GM10266 (cell line): Measurements from ENCODE around the gene RAPGEF4.

Source experiments
- DNase-seq: peaks from one replicate; pipeline ENCODE4 v3.0.0; 2012; ENCODE audit errors: extremely low spot score
- TF ChIP-seq, protein P1 (sequence below): IDR thresholded peaks from 2 replicates; pipeline ENCODE4 v1.5.1; 2012; ENCODE audit warnings: mild to moderate bottlenecking, low read depth; ENCODE audit not compliant: control insufficient read depth, insufficient read depth; ENCODE audit errors: missing control alignments

Gene RAPGEF4

DNA sequence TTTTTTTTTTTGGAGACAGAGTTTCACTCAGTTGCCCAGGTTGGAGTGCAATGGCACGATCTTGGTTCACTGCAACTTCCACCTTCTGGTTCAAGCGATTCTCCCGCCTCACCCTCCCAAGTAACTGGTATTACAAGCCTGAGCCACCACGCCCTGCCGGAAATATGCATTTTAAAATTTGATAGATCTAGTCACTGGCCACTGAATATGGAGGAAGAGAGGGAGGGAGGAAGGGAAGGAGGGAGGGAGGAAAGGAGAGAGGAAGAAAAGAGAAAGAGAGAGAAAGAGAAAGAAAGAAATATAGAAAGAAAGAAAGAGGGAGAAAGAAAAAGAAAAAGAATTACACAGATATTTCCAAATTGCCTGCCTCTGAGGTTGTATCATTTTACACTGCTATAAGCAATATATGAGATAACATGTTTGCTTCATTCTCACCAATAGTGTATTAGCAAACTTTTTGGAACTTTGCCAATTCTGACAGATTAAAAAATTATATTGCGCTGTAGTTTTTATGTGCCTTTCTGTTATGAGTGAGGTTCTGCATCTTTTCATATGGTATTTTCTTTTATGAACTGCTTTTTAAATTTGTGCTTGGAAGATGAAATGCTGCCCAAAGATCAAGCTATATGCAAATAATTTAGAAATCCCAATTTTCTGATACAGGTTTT, 178.8 kb downstream of the RAPGEF4 start:
- TF ChIP-seq, protein P1, sequence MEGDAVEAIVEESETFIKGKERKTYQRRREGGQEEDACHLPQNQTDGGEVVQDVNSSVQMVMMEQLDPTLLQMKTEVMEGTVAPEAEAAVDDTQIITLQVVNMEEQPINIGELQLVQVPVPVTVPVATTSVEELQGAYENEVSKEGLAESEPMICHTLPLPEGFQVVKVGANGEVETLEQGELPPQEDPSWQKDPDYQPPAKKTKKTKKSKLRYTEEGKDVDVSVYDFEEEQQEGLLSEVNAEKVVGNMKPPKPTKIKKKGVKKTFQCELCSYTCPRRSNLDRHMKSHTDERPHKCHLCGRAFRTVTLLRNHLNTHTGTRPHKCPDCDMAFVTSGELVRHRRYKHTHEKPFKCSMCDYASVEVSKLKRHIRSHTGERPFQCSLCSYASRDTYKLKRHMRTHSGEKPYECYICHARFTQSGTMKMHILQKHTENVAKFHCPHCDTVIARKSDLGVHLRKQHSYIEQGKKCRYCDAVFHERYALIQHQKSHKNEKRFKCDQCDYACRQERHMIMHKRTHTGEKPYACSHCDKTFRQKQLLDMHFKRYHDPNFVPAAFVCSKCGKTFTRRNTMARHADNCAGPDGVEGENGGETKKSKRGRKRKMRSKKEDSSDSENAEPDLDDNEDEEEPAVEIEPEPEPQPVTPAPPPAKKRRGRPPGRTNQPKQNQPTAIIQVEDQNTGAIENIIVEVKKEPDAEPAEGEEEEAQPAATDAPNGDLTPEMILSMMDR: no peak
- DNase-seq: no peak

- TF ChIP-seq, protein P1: no peak
- DNase-seq: no peak
Observed at GRCh38 chr2:172917716-172918115, 182.1 kb downstream of the RAPGEF4 start.

DNA sequence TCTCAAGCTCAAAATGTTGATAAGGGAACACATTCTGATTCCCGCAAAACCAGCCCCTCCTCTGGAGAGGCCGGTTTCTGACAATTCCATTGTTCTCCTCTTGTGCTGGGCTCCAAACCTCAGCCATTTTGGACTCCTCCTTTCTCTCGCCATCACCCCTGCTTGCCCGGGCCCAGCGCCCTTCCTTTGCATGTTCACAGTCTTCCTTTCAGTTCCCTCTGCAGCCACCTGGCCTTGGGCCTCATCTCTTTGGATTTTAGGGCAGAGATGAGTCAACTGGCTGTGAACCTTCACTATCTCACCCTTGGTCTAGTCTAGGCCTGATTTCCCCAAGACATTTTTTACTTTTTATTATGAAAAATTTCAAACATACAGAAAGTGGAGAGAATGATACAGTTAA, 184.1 kb downstream of the RAPGEF4 start:
- TF ChIP-seq, protein P1: no peak

GRCh38 chr2:172921532-172922236, 186.0 kb downstream of the RAPGEF4 start:
- no peak for DNase-seq
- TF ChIP-seq, protein P1: no peak

More for the DNA sequence above, 184.1 kb downstream of the RAPGEF4 start:
- DNase-seq: no peak

DNA sequence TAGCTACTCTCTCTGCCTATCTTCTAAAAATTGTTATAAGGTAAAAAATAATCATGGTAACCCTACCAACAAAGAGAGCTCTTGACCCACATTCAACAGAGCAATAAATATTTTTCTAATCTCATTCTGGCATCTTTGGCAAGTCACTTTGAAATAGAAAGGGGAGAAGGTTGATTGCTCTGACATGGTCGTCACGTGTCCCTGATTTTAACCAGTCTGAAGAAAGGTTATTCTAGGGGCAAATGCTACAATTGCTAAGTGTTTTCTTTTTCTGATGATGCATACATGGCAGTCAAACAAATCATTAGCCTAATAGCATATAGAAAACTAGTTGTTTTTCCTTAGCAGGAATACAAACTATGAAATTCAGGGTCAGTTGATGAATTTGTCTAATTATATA, 186.7 kb downstream of the RAPGEF4 start:
- TF ChIP-seq, protein P1: no peak

DNA sequence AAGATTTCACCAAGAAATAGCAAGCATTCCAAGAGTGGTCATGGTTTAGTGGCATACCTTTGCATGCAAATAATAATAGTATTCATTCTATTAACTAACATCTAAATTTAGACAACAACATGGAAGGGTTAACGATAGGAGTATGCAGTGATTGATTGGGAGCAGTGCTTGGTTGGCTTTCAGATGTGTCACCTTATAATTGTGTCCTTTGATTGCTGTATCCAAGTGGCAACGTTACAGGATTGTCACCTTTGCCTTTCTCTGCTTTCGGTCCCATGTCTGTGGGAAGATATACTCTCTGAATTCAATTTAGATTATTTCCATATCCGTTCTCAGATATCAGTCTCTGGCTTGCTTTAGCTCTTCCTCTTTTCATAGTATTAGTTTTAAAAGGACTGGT, 187.2 kb downstream of the RAPGEF4 start:
- DNase-seq: no peak
- TF ChIP-seq, protein P1: no peak

More for the DNA sequence above, 186.7 kb downstream of the RAPGEF4 start:
- no peak for DNase-seq

DNA sequence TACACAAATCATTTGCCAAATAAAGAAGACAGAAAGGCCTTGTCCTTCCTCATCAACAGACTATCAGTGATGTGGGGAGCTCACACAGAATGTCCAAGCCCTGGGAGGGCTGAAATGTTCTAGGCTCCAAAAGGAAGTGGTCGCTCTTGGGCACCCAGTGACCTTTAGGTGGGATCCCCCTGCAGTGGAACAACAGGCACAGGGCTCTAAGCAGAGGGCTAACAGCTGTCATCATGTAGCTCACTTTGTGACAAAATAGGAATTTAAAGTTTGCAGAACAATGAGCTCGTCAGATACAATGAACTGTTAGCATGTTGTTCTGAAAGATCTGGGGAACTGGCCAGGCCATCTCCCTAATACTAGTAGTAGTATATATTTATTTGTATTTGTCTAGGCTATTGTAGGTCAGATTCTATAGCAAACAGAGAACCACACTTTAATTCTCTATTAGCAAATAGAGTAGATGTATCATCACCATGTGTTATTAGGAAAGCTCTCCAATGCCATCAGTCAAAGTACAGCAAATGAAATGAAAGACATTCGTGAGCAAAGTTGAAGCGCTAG, 188.5 kb downstream of the RAPGEF4 start:
- TF ChIP-seq, protein P1: no peak
- DNase-seq: no peak
